Stimulated activated CD4-positive, alpha-beta T cell treated with anti-CD3 and anti-CD28 coated beads, Interleukin-15, amount 100 ng/mL, for 1 hour (primary cell): ENCODE results near the gene ERCC4.
A peak's percentile ranks its signal among the peaks of the same experiment; 100 is the strongest.
"Not testable (repeated sequence)": the region's sequence is repeated elsewhere in the genome, so short reads cannot be mapped to it uniquely, and the experiment has no call there.

Experiments used
- DNase-seq, 2 donors: peaks; one replicate each; pipeline ENCODE4 v3.0.0-alpha.2; 2020; ENCODE audit warnings: low read depth in 1 of 2, low spot score in 1 of 2

ERCC4 gene

GRCh38 chr16:13919683-13920509, at the start of gene ERCC4:
ERCC4 (plus strand) TSS chr16:13920154; CDS start chr16:13920166, 12 bp downstream.
- DNase-seq: peak; percentile 97 to 99

GRCh38 chr16:13873835-13874438, 46.0 kb upstream of the ERCC4 start:
- no peak for DNase-seq

DNA sequence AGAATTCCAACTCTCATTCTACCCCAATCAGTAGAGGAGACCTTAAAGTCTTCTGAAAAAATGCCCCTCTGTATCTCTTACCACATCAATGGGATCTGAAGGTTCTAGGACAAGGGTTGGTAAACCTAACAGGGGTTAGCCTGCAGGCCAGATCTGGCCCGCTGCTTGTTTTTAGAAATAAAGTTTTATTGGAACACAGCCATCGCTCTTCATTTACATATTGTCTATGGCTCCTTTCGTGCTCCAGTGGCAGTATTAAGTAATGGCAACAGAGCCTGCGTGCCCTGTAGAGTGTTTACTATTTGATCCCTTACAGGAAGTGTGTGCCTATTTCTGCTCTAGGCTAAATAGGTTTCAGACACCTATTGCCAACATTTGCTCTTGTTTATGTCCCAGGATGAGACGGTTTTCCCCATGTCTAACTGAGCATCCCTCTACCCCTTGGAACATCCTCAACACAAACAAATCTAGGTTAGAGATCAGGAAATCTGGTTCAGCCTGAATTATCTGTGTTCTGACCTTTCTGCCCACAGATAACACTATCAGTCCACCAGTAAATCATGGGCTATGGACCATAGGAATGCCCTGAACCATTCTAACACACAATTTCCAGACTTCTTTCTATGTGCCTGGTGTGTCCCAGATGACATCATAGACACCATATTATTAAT, 44.2 kb upstream of the ERCC4 start:
- DNase-seq: no peak

- no peak for DNase-seq
These were observed 36.7 kb upstream of the ERCC4 start for GRCh38 chr16:13883276-13883675.

DNA sequence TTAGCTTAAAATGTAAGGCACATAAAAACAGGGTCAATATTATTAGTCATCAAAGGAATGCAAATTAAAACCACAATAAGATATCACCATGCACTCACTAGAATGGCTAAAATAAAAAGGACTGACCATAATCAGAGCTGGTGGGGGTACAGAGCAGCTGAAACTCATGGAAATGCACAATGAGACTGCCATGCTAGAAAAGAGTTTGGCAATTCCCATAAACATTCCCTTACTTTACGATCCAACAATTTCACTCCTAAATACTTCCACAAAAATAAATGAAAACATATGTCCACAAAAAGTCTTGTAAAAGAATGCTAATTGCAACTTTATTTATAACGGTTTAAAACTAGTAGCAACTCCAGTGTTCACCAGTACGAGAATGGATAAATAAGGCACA, 36.1 kb upstream of the ERCC4 start:
- no peak for DNase-seq

DNA sequence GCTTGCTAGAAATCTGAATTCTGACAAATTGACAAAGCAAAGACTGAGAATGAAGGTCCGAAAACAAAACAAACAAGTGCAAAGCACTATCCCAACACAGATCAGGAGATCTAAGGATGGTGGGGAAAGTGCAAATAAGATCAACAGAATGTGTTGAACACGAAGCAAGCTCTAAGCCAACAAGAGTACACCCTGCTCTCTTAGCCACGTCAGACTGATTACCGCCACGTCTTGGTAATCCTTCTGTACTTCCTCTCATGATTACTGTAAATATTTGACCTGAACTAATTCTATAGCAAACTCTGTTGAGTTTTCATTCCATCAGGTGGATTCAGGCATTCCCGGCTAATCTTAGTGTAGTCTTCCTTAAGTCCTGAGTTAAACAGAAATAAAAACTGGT, 34.3 kb upstream of the ERCC4 start:
- DNase-seq: no peak

GRCh38 chr16:13886608-13887007, 33.3 kb upstream of the ERCC4 start:
- no peak for DNase-seq

GRCh38 chr16:13889323-13889722, 30.6 kb upstream of the ERCC4 start:
- not testable (repeated sequence) for DNase-seq

GRCh38 chr16:13892301-13892700, 27.7 kb upstream of the ERCC4 start:
- no peak for DNase-seq

DNA sequence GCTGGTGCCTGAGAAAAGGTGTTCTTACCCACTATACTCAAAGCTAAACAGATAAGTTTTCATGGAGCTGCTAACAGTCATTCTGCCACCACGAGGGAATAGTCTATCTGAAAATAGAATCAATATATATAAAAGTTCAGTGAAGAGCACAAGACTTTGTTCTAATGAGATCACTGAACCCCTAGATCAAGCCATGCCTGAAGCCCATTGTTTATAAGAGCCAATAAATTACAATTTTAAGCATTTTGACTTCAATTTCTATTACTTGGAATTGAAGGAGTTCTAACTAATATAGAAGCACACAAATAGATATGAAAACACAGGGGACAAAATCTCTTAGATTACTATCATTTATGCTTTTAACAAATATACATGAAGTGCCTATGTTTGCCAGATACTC, 24.4 kb upstream of the ERCC4 start:
- DNase-seq: no peak

GRCh38 chr16:13896543-13897182, 23.3 kb upstream of the ERCC4 start:
- no peak for DNase-seq

DNA sequence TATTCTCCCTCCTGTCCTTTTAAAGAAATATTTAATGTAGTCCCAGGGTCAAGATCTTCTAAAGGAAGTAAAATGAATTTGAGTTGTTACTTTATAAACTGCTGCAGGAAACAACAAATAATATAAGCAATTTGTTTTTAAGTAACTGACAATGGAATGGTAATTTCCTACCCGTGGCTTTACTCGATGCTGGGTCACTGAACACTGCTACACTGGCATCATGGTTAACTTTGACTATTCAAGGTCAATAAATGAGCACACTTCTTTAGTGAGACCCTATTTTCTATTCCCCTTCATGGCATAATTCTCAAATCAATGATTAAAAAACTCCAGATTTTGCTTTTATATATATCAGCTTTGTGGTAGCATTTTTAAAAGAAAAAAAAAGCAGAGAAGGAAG, 22.1 kb upstream of the ERCC4 start:
- DNase-seq: no peak

- no peak for DNase-seq
These were observed 21.7 kb upstream of the ERCC4 start for GRCh38 chr16:13898233-13898632.

GRCh38 chr16:13902052-13902451, 17.9 kb upstream of the ERCC4 start:
- no peak for DNase-seq

DNA sequence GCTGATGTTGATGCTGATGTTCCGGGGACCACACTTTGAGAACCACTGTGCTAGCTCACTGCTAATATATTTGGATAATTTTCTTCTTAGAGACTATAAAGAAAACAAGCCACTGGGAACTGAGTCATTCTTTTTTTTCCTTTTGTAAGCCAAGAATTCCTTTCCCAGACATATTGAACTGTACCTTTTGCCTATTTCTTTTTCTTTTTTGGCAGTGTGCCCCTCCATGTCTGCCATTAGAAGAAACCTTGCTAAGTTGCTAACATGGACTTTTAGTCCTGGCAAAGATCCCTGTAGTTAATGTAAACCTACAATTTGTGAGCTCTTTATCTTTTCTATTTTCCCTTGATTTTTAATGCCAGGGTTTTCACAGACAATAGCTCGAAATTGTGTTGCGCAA, 17.3 kb upstream of the ERCC4 start:
- no peak for DNase-seq

DNA sequence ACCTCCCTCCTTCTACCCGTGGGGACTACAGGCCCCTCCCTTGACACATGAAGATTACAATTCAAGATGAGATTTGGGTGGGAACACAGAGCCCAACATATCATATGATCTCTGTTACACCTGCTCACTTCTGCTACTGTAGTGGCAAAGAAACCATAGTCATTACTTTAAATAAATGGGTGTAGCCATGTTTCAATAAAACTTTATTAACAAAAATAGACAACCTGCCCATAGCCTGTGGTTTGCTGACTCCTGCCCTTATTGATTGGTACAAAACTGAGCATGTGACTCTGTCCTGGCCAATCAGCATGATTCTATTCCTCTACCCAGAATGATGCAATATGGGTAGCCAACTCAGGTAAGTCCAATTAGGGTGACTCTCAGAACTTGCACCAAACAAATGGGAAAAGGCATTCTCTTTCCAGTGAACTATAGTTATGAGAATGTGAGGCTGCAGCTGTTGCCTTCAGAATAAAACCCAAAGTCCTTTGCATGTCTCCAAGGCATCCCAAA, 15.7 kb upstream of the ERCC4 start:
- no peak for DNase-seq

DNA sequence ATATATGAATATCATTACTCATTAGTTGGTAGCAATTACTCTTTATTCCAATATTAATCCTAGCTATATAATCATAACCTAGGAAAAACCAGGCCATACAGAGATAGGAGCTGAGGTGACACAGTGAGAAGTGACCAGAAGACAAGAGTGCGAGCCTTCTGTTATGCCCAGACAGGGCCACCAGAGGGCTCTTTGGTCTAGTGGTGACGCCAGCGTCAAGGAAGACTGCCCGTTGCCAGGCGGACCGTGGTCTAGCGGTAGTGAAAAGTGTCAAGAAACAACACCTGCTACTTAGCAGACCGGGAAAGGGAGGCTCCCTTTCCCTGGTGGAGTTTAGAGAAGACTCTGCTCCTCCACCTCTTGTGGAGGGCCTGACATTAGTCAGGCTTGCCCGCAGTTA, 15.1 kb upstream of the ERCC4 start:
- not testable (repeated sequence) for DNase-seq

DNA sequence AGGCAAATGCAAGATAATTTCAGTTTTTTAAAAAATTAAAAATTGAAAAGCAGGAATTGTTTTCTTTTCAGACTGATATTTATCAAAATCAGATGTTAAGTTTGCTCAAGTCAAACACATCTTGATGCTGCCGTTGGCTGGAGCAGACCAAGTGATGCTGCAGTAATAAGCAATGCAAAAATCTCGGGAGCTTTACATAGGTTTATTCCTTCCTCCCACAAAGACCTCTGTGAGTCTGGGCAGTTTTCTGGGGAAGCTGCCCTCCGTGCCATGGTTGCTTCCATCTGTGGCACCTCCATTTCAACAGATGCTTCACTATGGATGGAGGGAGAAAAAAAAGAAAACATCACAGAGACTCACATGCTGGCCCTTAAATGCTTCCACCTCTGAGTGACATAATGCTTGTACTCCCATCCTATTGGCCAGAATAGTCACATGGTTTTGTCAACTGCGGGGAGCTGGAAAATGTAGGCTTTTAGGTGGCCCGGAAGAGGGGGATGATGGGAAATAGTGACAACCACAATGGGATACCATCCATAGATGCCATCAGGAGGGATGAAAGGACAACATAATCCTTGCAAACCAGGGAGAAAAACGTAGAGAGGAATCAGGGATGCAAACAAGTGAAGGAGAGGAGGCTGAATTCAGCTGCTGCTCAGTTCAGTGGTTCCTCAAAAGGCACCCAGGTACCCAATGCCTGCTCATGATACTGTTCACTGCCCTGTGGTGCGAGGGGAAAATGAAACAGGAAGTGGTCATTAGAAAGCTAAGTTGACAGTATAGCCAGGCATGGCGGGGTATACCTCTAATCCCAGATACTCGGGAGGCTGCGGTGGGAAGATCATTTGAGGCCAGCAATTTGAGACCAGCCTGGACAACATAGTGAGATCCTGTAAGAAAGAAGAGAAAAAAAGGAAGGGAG, 13.5 kb upstream of the ERCC4 start:
- DNase-seq: no peak

DNA sequence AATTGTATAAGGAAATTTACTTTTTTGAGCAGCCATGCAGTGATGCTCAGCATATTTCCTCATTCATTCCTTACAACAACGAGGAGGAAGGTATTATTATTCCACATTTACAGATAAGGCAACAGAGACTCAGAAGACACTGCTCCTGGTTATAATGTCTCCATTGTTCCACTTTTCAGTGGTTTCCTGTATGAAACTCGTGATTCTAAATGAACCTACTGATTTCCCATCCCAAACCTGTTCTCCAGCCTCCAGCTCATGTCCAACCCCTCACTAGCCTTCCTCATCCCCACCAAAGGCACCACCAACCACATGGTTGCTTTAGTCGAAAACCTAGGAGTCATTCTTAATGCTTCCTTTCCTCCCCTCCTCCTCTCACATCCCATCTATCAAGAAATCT, 12.5 kb upstream of the ERCC4 start:
- no peak for DNase-seq

GRCh38 chr16:13909069-13909468, 10.9 kb upstream of the ERCC4 start:
- DNase-seq: no peak
